Measurements from ENCODE around the gene ZNF169.
"Not testable (repeated sequence)": the region's sequence is repeated elsewhere in the genome, so short reads cannot be mapped to it uniquely, and the experiment has no call there.

DNA sequence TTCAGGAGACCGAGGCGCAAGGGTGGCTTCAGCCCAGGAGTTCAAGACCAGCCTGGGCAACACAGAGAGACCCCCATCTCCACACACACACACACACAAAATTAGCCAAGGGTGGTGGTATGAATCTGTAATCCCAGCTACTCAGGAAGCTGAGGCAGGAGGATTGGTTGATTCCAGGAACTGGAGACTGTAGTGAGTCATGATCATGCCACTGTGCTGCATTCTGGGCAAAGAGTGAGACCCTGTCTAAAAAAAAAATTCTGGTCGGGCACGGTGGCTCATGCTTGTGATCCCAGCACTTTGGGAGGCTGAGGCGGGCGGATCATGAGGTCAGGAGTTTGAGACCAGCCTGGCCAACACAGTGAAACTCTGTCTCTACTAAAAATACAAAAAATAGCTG is 80.6 kb downstream of the ZNF169 start:
- TF ChIP-seq EP300 (IDR thresholded peaks at IDR 0.05; ENCODE audit: low read depth); POLR2A (IDR thresholded peaks at IDR 0.05); POLR2AphosphoS5 (IDR thresholded peaks at IDR 0.05): not testable (repeated sequence)
- TF ChIP-seq, protein P1, sequence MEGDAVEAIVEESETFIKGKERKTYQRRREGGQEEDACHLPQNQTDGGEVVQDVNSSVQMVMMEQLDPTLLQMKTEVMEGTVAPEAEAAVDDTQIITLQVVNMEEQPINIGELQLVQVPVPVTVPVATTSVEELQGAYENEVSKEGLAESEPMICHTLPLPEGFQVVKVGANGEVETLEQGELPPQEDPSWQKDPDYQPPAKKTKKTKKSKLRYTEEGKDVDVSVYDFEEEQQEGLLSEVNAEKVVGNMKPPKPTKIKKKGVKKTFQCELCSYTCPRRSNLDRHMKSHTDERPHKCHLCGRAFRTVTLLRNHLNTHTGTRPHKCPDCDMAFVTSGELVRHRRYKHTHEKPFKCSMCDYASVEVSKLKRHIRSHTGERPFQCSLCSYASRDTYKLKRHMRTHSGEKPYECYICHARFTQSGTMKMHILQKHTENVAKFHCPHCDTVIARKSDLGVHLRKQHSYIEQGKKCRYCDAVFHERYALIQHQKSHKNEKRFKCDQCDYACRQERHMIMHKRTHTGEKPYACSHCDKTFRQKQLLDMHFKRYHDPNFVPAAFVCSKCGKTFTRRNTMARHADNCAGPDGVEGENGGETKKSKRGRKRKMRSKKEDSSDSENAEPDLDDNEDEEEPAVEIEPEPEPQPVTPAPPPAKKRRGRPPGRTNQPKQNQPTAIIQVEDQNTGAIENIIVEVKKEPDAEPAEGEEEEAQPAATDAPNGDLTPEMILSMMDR (IDR thresholded peaks at IDR 0.05): not testable (repeated sequence)
